Gastrocnemius medialis (tissue), 4 donors: ENCODE results near the gene NUDT1.

Source experiments
- POLR2A ChIP-seq, 2 donors: fragments of 450-650 bp; IDR thresholded peaks; one replicate each; pipeline ENCODE4 v1.6.1; 2017; ENCODE audit warnings: antibody characterized with exemption in 2 of 2, mild to moderate bottlenecking in 2 of 2, moderate library complexity in 2 of 2
- TF ChIP-seq, protein P1 (sequence below), 5 experiments: fragments of 450-650 bp in 3 of 5; fragments of 200-600 bp in 2 of 5; sonication (generic) in 2 of 5; IDR thresholded peaks in 4 of 5; conservative IDR thresholded peaks in 1 of 5; 1 replicate in 4 of 5; 2 replicates in 1 of 5; pipeline ENCODE4 v1.5.1; 2016 to 2019; ENCODE audit warnings: antibody characterized with exemption in 5 of 5, mild to moderate bottlenecking in 3 of 5, moderate library complexity in 3 of 5

DNA sequence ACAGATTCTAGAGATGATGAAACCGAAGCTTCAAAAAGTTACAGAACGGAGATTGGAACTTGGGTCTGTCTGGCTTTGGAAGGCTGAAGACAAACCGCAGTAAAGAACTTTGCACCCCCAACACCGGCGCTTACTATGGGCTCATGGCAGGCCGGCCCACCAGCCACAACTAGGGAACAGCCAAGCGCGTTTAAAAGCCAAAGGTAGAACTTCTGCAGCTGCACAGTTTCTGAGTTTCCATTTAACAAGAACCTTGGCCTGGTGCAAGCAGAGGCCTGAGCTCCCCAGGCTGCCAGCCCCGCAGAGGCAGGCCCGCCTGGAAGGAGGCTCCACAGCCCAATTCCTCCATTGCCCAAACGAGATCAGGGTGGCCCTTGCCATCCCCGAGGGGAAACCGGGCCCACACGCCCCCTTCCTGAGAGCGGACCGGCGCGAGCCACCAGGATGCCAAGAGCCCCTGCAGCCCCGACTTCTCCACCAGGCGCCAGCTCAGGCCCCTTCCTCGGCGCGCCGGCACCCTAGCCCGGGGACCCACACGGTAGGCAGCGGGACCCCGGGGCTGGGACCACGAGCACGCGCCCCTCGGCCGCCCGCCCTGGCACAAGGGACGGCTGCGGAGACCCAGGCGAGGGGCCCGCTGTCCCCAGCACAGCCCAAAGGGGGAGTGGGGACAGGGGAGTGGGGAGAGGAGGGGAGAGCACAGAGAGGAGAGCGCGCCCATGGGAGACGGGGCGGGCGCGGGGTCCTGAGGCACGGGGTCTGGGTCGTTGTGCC, 9.8 kb upstream of the NUDT1 start:
- TF ChIP-seq, protein P1, sequence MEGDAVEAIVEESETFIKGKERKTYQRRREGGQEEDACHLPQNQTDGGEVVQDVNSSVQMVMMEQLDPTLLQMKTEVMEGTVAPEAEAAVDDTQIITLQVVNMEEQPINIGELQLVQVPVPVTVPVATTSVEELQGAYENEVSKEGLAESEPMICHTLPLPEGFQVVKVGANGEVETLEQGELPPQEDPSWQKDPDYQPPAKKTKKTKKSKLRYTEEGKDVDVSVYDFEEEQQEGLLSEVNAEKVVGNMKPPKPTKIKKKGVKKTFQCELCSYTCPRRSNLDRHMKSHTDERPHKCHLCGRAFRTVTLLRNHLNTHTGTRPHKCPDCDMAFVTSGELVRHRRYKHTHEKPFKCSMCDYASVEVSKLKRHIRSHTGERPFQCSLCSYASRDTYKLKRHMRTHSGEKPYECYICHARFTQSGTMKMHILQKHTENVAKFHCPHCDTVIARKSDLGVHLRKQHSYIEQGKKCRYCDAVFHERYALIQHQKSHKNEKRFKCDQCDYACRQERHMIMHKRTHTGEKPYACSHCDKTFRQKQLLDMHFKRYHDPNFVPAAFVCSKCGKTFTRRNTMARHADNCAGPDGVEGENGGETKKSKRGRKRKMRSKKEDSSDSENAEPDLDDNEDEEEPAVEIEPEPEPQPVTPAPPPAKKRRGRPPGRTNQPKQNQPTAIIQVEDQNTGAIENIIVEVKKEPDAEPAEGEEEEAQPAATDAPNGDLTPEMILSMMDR (IDR thresholded peaks at IDR 0.05 in 4 of 5, conservative IDR thresholded peaks at IDR 0.05 in 1 of 5): no peak
- TF ChIP-seq POLR2A (IDR thresholded peaks at IDR 0.05): no peak
